ENCODE data around the gene SEPTIN5. TPM values are rescaled to one million over a fixed set of nuclear protein-coding genes. Genes with fewer than 3 reads are reported as not detected.
A peak's percentile ranks its signal among the peaks of the same experiment; 100 is the strongest.

SEPTIN5 gene
- total RNA-seq, 2 donors from 2014 or later = 2.8 to 54.7 TPM

- Mint-ChIP-seq H3K27me3 (peaks cover 56% of the 10 kb centered on the region), H3K4me3 (no peak overlapping the region), H3K27ac (no peak overlapping the region), H3K36me3 (ENCODE audit: low read depth) (peaks cover 15% of the 10 kb centered on the region), H3K4me1 (peaks cover 29% of the 10 kb centered on the region)
- no peaks in the 10 kb centered on the region for H3K9me3 ChIP-seq (ENCODE audit: control insufficient read depth, low read length, poor library complexity, severe bottlenecking)
- ATAC-seq = no peak
- DNase-seq = no peak
These were observed 44.7 kb downstream of the SEPTIN5 start for GRCh38 chr22:19758896-19759426.

GRCh38 chr22:19759427-19760057 lies 45.2 kb downstream of the SEPTIN5 start:
- peaks cover 29% of the 10 kb centered on the region for H3K4me1 Mint-ChIP-seq
- ATAC-seq (no peak), DNase-seq (no peak)
- no peaks in the 10 kb centered on the region for H3K9me3 ChIP-seq (ENCODE audit: control insufficient read depth, low read length, poor library complexity, severe bottlenecking)
- peaks cover 12% of the 10 kb centered on the region for H3K36me3 Mint-ChIP-seq (ENCODE audit: low read depth)
- no peak overlapping the region for H3K27ac Mint-ChIP-seq
- peak overlapping the region; percentile 97 for H3K4me3 Mint-ChIP-seq
- H3K27me3 Mint-ChIP-seq = peaks cover 56% of the 10 kb centered on the region

GRCh38 chr22:19760058-19760950 lies 46.0 kb downstream of the SEPTIN5 start, which contains the start of gene TBX1:
Gene TBX1 (plus strand): TSS chr22:19760778. CDS start chr22:19760844, 66 bp downstream.
- no peaks in the 10 kb centered on the region for H3K9me3 ChIP-seq (ENCODE audit: control insufficient read depth, low read length, poor library complexity, severe bottlenecking)
- H3K4me3 Mint-ChIP-seq = peak within 1 kb of the TSS; percentile 97
- peaks cover 29% of the 10 kb centered on the region for H3K4me1 Mint-ChIP-seq
- no peak within 1 kb of the TSS for H3K27ac Mint-ChIP-seq
- peaks cover 14% of the 10 kb centered on the region for H3K36me3 Mint-ChIP-seq (ENCODE audit: low read depth)
- ATAC-seq = no peak
- peaks cover 63% of the 10 kb centered on the region for H3K27me3 Mint-ChIP-seq
- no peak for DNase-seq

GRCh38 chr22:19760951-19761724 lies 46.8 kb downstream of the SEPTIN5 start:
- H3K36me3 Mint-ChIP-seq (ENCODE audit: low read depth) = peaks cover 14% of the 10 kb centered on the region
- ATAC-seq = no peak
- no peak overlapping the region for H3K27ac Mint-ChIP-seq
- no peak for DNase-seq
- peaks cover 61% of the 10 kb centered on the region for H3K27me3 Mint-ChIP-seq
- H3K4me1 Mint-ChIP-seq = peaks cover 26% of the 10 kb centered on the region
- peak overlapping the region; percentile 78 for H3K4me3 Mint-ChIP-seq
- H3K9me3 ChIP-seq (ENCODE audit: control insufficient read depth, low read length, poor library complexity, severe bottlenecking) = no peaks in the 10 kb centered on the region

- peaks cover 14% of the 10 kb centered on the region for H3K36me3 Mint-ChIP-seq (ENCODE audit: low read depth)
- peaks cover 58% of the 10 kb centered on the region for H3K27me3 Mint-ChIP-seq
- H3K4me1 Mint-ChIP-seq = peaks cover 22% of the 10 kb centered on the region
- peak overlapping the region; percentile 78 for H3K4me3 Mint-ChIP-seq
- ATAC-seq (no peak), DNase-seq (no peak)
- no peak overlapping the region for H3K27ac Mint-ChIP-seq
- no peaks in the 10 kb centered on the region for H3K9me3 ChIP-seq (ENCODE audit: control insufficient read depth, low read length, poor library complexity, severe bottlenecking)
These were observed 47.6 kb downstream of the SEPTIN5 start for GRCh38 chr22:19761725-19762567.

GRCh38 chr22:19762568-19763457 lies 48.5 kb downstream of the SEPTIN5 start:
- ATAC-seq (no peak), DNase-seq (no peak)
- H3K9me3 ChIP-seq (ENCODE audit: control insufficient read depth, low read length, poor library complexity, severe bottlenecking) = no peaks in the 10 kb centered on the region
- H3K4me3 Mint-ChIP-seq = no peak overlapping the region
- no peak overlapping the region for H3K27ac Mint-ChIP-seq
- peaks cover 59% of the 10 kb centered on the region for H3K27me3 Mint-ChIP-seq
- H3K36me3 Mint-ChIP-seq (ENCODE audit: low read depth) = peaks cover 14% of the 10 kb centered on the region
- peaks cover 19% of the 10 kb centered on the region for H3K4me1 Mint-ChIP-seq

- no peaks in the 10 kb centered on the region for H3K9me3 ChIP-seq (ENCODE audit: control insufficient read depth, low read length, poor library complexity, severe bottlenecking)
- Mint-ChIP-seq H3K4me1 (peaks cover 19% of the 10 kb centered on the region), H3K4me3 (no peak overlapping the region), H3K27me3 (peaks cover 60% of the 10 kb centered on the region), H3K27ac (no peak overlapping the region), H3K36me3 (ENCODE audit: low read depth) (peaks cover 14% of the 10 kb centered on the region)
- no peak for ATAC-seq
- no peak for DNase-seq
These were observed 49.4 kb downstream of the SEPTIN5 start for GRCh38 chr22:19763458-19764298.

- Mint-ChIP-seq H3K36me3 (ENCODE audit: low read depth) (peaks cover 14% of the 10 kb centered on the region), H3K4me3 (peak overlapping the region; percentile 74), H3K27ac (no peak overlapping the region), H3K27me3 (peaks cover 63% of the 10 kb centered on the region), H3K4me1 (peaks cover 19% of the 10 kb centered on the region)
- no peaks in the 10 kb centered on the region for H3K9me3 ChIP-seq (ENCODE audit: control insufficient read depth, low read length, poor library complexity, severe bottlenecking)
- DNase-seq (no peak), ATAC-seq (no peak)
These were observed 49.9 kb downstream of the SEPTIN5 start for GRCh38 chr22:19764299-19764593.

GRCh38 chr22:19764636-19765476 lies 50.6 kb downstream of the SEPTIN5 start:
- H3K27ac Mint-ChIP-seq = no peak overlapping the region
- peaks cover 13% of the 10 kb centered on the region for H3K4me1 Mint-ChIP-seq
- ATAC-seq (no peak), DNase-seq (no peak)
- H3K9me3 ChIP-seq (ENCODE audit: control insufficient read depth, low read length, poor library complexity, severe bottlenecking) = no peaks in the 10 kb centered on the region
- H3K27me3 Mint-ChIP-seq = peaks cover 63% of the 10 kb centered on the region
- H3K36me3 Mint-ChIP-seq (ENCODE audit: low read depth) = peaks cover 14% of the 10 kb centered on the region
- H3K4me3 Mint-ChIP-seq = peak overlapping the region; percentile 74

GRCh38 chr22:19765477-19766239 lies 51.4 kb downstream of the SEPTIN5 start:
- H3K4me3 Mint-ChIP-seq = peak overlapping the region; percentile 74
- no peak overlapping the region for H3K27ac Mint-ChIP-seq
- no peaks in the 10 kb centered on the region for H3K9me3 ChIP-seq (ENCODE audit: control insufficient read depth, low read length, poor library complexity, severe bottlenecking)
- peak; percentile 52 for ATAC-seq
- H3K36me3 Mint-ChIP-seq (ENCODE audit: low read depth) = peaks cover 13% of the 10 kb centered on the region
- DNase-seq = no peak
- peaks cover 65% of the 10 kb centered on the region for H3K27me3 Mint-ChIP-seq
- peaks cover 8% of the 10 kb centered on the region for H3K4me1 Mint-ChIP-seq

All from T-helper 17 cell (primary cell).